GM21737 (cell line): ENCODE measurements around the gene IL17D.
"Not testable (repeated sequence)": the region's sequence is repeated elsewhere in the genome, so short reads cannot be mapped to it uniquely, and the experiment has no call there.

Experiments used
- ATAC-seq: cut with Tn5 transposase; IDR thresholded peaks from one replicate; pipeline ENCODE4 v1.9.1; 2021; ENCODE audit warnings: mild to moderate bottlenecking, moderate library complexity; ENCODE audit not compliant: unreplicated experiment

The IL17D gene, protein sequence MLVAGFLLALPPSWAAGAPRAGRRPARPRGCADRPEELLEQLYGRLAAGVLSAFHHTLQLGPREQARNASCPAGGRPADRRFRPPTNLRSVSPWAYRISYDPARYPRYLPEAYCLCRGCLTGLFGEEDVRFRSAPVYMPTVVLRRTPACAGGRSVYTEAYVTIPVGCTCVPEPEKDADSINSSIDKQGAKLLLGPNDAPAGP

GRCh38 chr13:20702915-20703779 lies at the start of gene IL17D:
TSS of gene IL17D (plus strand) at chr13:20703699. CDS start at chr13:20704002, 303 bp downstream.
- peak; percentile 26 for ATAC-seq

DNA sequence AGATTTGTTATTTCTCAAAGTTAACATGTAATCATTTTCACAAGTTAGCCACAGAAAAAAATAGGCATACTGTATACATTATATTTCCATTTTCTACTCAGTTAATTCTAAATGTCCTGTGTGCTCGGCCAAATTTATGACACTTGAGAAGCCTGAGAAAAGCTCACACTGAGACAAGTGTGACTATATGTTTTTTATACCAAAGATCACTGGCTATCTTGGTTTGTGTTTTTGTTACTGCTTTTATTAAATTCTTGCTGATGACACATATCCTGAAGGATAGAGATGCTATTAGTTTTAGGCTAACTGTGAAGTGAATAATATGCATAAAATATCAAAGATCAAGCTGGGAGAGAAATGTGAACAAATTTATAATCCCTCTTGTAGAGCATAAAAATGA lies 49.3 kb upstream of the IL17D start:
- no peak for ATAC-seq

DNA sequence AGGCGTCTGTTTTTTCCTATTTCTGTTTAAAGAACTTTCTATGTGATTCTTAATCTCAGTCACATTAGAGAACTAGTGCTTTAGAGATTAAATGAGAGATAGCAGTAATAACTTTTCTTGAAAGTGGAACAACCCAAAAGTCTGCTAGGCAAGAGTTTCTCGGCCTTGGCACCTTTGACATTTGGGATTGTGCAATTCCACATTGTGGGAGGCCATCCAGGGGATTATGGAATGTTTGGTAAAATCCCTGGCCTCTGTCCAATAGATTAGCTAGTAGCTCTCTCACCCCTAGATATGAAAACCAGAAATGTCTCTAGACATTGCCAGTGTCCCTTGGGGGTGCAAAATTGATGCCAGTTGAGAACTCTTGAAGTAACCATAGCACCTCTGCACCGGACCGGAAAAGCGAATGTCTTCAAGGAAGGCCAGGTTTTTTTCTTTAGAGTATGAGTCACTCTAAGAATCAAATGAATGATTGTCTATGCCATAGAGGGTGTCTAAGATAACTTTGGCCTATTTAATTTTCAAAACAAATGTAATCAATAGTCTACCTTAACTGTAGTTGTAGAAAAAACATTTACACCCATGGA lies 45.0 kb upstream of the IL17D start:
- ATAC-seq, result no peak

- ATAC-seq, result no peak
These were observed 39.1 kb upstream of the IL17D start for GRCh38 chr13:20664351-20664750.

- no peak for ATAC-seq
These were observed 36.6 kb upstream of the IL17D start for GRCh38 chr13:20666948-20667347.

GRCh38 chr13:20667857-20668437 lies 35.6 kb upstream of the IL17D start:
- ATAC-seq, result no peak

GRCh38 chr13:20669162-20669561 lies 34.3 kb upstream of the IL17D start:
- no peak for ATAC-seq

GRCh38 chr13:20671789-20672188 lies 31.7 kb upstream of the IL17D start:
- no peak for ATAC-seq

DNA sequence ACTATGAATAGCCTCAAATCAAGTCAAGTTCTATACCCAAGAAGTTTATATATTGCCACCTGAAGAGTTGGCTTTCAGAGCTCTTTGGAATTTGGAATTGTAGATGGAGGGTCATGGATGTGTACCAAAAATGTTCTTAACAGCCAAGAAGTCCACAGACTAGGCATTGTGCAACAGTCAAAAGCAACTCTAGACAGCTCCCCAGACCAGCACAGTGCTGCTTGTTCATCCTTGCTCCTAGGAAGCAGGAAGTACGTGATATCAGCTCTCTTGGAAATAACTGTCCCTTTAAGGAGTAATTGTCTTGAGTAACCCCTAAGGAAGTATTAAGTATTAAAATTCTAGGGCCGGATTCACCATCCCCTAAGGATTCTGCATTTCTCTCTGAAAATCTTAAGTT lies 30.7 kb upstream of the IL17D start:
- ATAC-seq, result no peak

- no peak for ATAC-seq
These were observed 29.8 kb upstream of the IL17D start for GRCh38 chr13:20673715-20674114.

DNA sequence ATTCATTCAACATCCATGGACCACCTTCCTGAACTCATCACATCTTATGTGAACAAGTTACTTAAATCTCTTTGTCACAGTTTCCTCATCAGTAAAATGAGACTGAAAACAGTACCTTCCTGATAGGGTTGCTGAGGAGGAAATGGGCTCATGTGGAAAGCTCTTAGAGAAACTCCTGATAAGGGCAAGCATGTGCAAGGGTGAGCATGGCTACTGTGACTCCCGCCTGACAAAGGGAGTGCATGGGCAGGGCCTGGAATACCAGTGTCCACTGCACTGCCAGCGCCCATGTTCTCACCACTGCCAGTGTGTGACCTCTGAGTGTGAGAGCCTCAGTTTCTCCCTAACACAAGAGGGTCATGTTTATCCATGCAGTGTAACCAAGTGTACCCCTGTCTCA lies 27.3 kb upstream of the IL17D start:
- ATAC-seq, result no peak

DNA sequence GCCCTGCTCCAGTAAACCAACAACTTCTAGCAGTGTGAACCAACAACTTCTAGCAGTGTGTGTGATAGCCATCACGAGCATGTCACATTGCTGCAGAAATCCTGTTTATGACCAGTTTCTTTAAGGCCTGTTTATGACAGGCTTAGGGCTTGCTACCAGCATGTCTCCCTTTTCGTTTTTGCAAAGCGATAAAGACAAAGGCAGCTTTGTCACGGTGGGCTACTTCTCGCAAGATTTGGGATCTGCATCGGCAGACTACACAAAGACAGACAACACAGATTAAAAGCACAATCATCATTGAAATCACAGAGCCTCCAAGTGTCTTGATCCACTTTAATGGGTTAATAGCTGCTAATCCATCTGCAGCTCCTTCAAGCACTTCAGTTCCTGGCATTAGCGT lies 24.9 kb upstream of the IL17D start:
- ATAC-seq, result not testable (repeated sequence)

GRCh38 chr13:20679879-20680278 lies 23.6 kb upstream of the IL17D start:
- ATAC-seq, result no peak

GRCh38 chr13:20680416-20681080 lies 23.0 kb upstream of the IL17D start:
- no peak for ATAC-seq

GRCh38 chr13:20681481-20681880 lies 22.0 kb upstream of the IL17D start:
- ATAC-seq, result not testable (repeated sequence)

DNA sequence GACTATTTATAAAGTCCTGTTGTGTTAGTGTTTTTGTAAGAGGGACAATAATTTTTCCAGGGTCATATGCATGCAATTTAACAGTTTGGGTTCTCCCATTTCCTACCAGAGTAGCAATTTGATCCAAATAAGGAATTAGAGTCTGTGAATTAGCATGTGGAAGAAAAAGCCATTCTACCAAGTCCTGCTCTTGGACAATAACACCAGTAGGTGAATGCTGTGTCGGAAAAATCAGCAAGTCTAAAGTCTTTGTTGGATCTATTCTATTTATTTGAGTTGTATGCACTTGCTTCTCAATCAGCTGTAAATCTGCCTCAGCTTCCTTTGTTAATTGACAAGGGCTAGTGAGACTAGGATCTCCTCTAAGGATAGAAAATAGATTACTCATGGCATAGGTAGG lies 21.4 kb upstream of the IL17D start:
- no peak for ATAC-seq

GRCh38 chr13:20684041-20684440 lies 19.5 kb upstream of the IL17D start:
- no peak for ATAC-seq

DNA sequence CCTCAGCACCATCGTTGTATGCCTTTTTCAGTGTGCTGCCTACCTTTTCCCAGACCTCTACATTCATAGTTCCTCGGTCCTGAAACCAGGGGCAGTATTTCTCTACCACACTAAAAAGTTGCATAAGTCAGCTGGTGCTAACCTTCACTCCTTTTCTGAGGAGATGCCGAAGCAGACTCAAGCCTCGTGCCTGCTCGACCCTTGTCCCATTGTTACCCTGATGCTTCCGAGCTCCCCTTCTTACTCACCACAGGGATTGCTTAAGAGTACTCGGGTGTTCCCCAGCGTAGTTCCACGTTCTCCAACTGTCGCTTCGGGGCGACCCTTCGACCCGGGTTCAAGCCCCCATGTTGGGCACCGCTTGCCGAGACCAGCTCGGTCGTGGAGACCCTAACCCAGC lies 19.0 kb upstream of the IL17D start:
- no peak for ATAC-seq

DNA sequence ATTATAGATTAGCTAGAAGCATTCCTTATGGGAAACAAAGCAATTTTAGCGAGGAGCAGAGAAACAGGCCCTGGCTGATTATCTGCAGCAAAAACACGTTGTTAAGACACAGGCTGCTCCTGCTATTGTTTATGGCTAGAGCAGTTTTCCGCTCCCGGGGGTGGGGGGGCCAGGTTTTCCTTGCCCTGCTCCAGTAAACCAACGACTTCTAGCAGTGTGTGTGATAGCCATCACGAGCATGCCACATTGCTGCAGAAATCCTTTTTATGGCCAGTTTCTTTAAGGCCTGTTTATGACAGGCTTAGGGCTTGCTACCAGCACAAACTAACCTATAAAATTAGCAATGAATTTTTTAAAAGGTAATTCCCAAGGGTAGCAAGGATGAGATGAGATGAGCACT lies 18.4 kb upstream of the IL17D start:
- ATAC-seq, result no peak

DNA sequence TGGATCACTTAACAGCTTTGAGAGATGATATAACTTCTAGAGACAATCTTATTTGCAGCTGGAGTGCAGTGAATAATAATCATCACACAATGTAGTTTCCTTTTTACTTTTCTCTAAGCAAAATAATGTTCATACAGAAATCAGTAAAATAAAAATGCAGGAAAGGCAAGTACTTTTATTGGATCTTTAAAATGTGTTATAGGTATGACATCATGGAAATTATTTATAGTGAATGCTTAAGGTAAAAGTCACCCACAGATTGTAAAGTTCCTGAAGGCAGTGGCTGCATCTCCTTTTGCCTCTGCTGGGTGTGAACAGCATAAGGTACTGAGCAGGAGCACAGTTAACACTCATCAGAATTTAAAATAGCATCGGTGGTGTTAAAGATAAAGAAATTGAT lies 17.3 kb upstream of the IL17D start:
- ATAC-seq, result no peak
